ENCODE measurements around the gene RAB9B.

GRCh38 chrX:103791228-103791627 lies 40.8 kb downstream of the RAB9B start:
- TF ChIP-seq CTCF (IDR thresholded peaks at IDR 0.05) = no peak
- TF ChIP-seq POLR2A (IDR thresholded peaks at IDR 0.05) = no peak

Measured in Peyer's patch (tissue), 4 donors.